Measurements from ENCODE around the gene BMPR1A. TPM values are rescaled to one million over a fixed set of nuclear protein-coding genes. Genes with fewer than 3 reads are reported as not detected.
"Not testable (repeated sequence)": the region's sequence is repeated elsewhere in the genome, so short reads cannot be mapped to it uniquely, and the experiment has no call there.

BMPR1A gene
- total RNA-seq, 4 donors from 2014 or later: 29.3 to 45.2 (median 38.0) TPM

- TF ChIP-seq POLR2AphosphoS5 (IDR thresholded peaks at IDR 0.05) (no peak), POLR2A (IDR thresholded peaks at IDR 0.05) (no peak), CTCF (IDR thresholded peaks at IDR 0.05) (no peak), EP300 (IDR thresholded peaks at IDR 0.05; ENCODE audit: low read depth) (no peak)
- intact Hi-C loops (cut with DNase I; ENCODE audit: low total_unique reads) (no loop called here), in situ Hi-C loops (cut with MboI; ENCODE audit: low pct_ligation_motif_present in 1 of 4, low pct_unique_long_range_greater_than_20kb in 1 of 4, low sequenced_read_pairs in 3 of 4) (no loop called here)
- Histone ChIP-seq H3K4me1 (peaks cover 7 to 31% (median 15%) of the 10 kb centered on the region in 4 donors), H3K36me3 (no peaks in the 10 kb centered on the region), H3K9me3 (no peaks in the 10 kb centered on the region), H3K27ac (peak overlapping the region; percentile 40 to 58 (median 50)), H3K27me3 (no peaks in the 10 kb centered on the region), H3K4me3 (no peak overlapping the region)
- 70 to 86% methylated on average over 1 to 4 of the region's 4 CpGs for WGBS, 2 donors (ENCODE audit: low coverage in 1 of 2)
- no peak for DNase-seq
Observed at GRCh38 chr10:86979296-86979818, 222.9 kb downstream of the BMPR1A start.

GRCh38 chr10:86979977-86980448, 223.6 kb downstream of the BMPR1A start:
- H3K27ac ChIP-seq: peak overlapping the region; percentile 40 to 58 (median 50)
- in situ Hi-C loops (cut with MboI; ENCODE audit: low pct_ligation_motif_present in 1 of 4, low pct_unique_long_range_greater_than_20kb in 1 of 4, low sequenced_read_pairs in 3 of 4): no loop called here
- peaks cover 7 to 31% (median 15%) of the 10 kb centered on the region in 4 donors for H3K4me1 ChIP-seq
- no peaks in the 10 kb centered on the region for H3K36me3 ChIP-seq
- H3K9me3 ChIP-seq: no peaks in the 10 kb centered on the region
- DNase-seq: peak; percentile 55
- intact Hi-C loops (cut with DNase I; ENCODE audit: low total_unique reads): no loop called here
- no peak overlapping the region for H3K4me3 ChIP-seq
- H3K27me3 ChIP-seq: no peaks in the 10 kb centered on the region
- WGBS, 2 donors (ENCODE audit: low coverage in 1 of 2): 10 to 12% methylated on average over 2 to 3 of the region's 3 CpGs
- TF ChIP-seq POLR2AphosphoS5 (IDR thresholded peaks at IDR 0.05) (no peak), CTCF (IDR thresholded peaks at IDR 0.05) (no peak), POLR2A (IDR thresholded peaks at IDR 0.05) (no peak), EP300 (IDR thresholded peaks at IDR 0.05; ENCODE audit: low read depth) (no peak)

GRCh38 chr10:86981020-86981419, 224.6 kb downstream of the BMPR1A start:
- H3K9me3 ChIP-seq; H3K27me3 ChIP-seq; intact Hi-C loops (cut with DNase I; ENCODE audit: low total_unique reads); H3K4me3 ChIP-seq; H3K27ac ChIP-seq; DNase-seq; in situ Hi-C loops (cut with MboI; ENCODE audit: low pct_ligation_motif_present in 1 of 4, low pct_unique_long_range_greater_than_20kb in 1 of 4, low sequenced_read_pairs in 3 of 4); H3K36me3 ChIP-seq: not testable (repeated sequence)
- WGBS, 2 donors (ENCODE audit: low coverage in 1 of 2): 74 to 75% methylated on average over 4 to 6 of the region's 6 CpGs
- peaks cover 7 to 28% (median 15%) of the 10 kb centered on the region in 4 donors for H3K4me1 ChIP-seq

- no peaks in the 10 kb centered on the region for H3K36me3 ChIP-seq
- 75 to 83% methylated on average over 5 of the region's 5 CpGs for WGBS, 2 donors (ENCODE audit: low coverage in 1 of 2)
- no peak overlapping the region for H3K27ac ChIP-seq
- in situ Hi-C loops (cut with MboI; ENCODE audit: low pct_ligation_motif_present in 1 of 4, low pct_unique_long_range_greater_than_20kb in 1 of 4, low sequenced_read_pairs in 3 of 4) (no loop called here), intact Hi-C loops (cut with DNase I; ENCODE audit: low total_unique reads) (no loop called here)
- peaks cover 7 to 24% (median 15%) of the 10 kb centered on the region in 4 donors for H3K4me1 ChIP-seq
- H3K27me3 ChIP-seq: no peaks in the 10 kb centered on the region
- no peak overlapping the region for H3K4me3 ChIP-seq
- no peak for DNase-seq
- TF ChIP-seq POLR2AphosphoS5 (IDR thresholded peaks at IDR 0.05) (no peak), EP300 (IDR thresholded peaks at IDR 0.05; ENCODE audit: low read depth) (no peak), POLR2A (IDR thresholded peaks at IDR 0.05) (no peak), CTCF (IDR thresholded peaks at IDR 0.05) (no peak)
- no peaks in the 10 kb centered on the region for H3K9me3 ChIP-seq
Observed at GRCh38 chr10:86981716-86982115, 225.3 kb downstream of the BMPR1A start.

Small RNA genes within 50 kb of the gene (small RNA-seq; reads per million reads assigned to genes)
- gene RNU1-19P: 0 reads per million in 4 donors

Other genes starting within 250 kb of the BMPR1A start
- 10 to 100 TPM; 26.6 to 71.4 (median 41.0) TPM for gene WAPL, start 234.8 kb upstream of the BMPR1A start, total RNA-seq
- 1 to 10 TPM in 1 of 4 donors, not detected in 3; 1.5 TPM for gene OPN4, start 102.1 kb upstream of the BMPR1A start, total RNA-seq
- 10 to 100 TPM in 1 of 4 donors, 1 to 10 TPM in 3; 2.2 to 32.5 (median 2.9) TPM for gene LDB3, start 88.1 kb upstream of the BMPR1A start, total RNA-seq
- gene MMRN2, start 201.0 kb downstream of the BMPR1A start, total RNA-seq: 10 to 100 TPM in 1 of 4 donors, 1 to 10 TPM in 3; 1.1 to 25.3 (median 8.1) TPM
- 1 to 10 TPM in 2 of 4 donors, not detected in 2; 7.4 to 7.5 TPM for gene SNCG, start 202.0 kb downstream of the BMPR1A start, total RNA-seq
- 100 to 1,000 TPM in 2 of 4 donors, 10 to 100 TPM in 2; 35.0 to 194 (median 117) TPM for gene ADIRF, start 211.9 kb downstream of the BMPR1A start, total RNA-seq